Activated CD4-positive, alpha-beta T cell treated with anti-CD3 and anti-CD28 coated beads, Interleukin-2, amount 50 U/mL, for 16 hours (primary cell): ENCODE data around the gene VMP1.
"Not testable (repeated sequence)": the region's sequence is repeated elsewhere in the genome, so short reads cannot be mapped to it uniquely, and the experiment has no call there.

ENCODE experiments used
- DNase-seq: peaks from one replicate; pipeline ENCODE4 v3.0.0-alpha.2; 2020

Gene VMP1

GRCh38 chr17:59783221-59784047, 76.0 kb downstream of the VMP1 start:
- peak; percentile 65 for DNase-seq

DNA sequence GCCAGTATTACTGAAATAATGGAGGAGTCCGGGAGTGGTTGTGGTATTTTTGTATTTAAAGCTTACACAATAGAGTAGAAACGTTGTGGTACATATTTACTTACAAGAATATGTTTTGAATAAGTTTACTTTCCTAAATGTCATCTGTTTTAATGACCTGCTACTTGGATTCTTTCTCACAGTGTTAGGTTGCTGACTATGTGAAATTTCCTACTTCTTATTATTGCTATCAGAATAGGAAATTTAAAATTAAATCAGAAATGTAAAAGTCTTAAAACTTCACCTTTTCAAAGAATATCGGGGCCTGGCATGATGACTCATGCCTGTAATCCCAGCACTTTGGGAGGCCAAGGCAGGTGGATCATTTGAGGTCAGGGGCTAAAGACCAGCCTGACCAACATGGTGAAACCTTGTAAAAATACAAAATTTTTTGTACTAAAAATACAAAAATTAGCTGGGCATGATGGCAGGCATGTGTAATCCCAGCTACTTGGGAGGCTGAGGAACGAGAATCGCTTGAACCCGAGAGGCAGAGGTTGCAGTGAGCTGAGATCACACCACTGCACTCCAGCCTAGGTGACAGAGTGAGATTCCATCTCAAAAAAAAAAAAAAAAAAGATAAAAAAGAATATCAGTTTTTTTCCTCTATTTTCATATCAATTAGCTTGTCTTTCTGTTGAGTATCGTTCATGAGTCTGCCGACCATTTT, 77.8 kb downstream of the VMP1 start:
- peak; percentile 48 for DNase-seq

GRCh38 chr17:59786213-59786535, 78.7 kb downstream of the VMP1 start:
- DNase-seq: no peak

- DNase-seq: peak; percentile 98
Measured at GRCh38 chr17:59786536-59787319, 79.3 kb downstream of the VMP1 start.

DNA sequence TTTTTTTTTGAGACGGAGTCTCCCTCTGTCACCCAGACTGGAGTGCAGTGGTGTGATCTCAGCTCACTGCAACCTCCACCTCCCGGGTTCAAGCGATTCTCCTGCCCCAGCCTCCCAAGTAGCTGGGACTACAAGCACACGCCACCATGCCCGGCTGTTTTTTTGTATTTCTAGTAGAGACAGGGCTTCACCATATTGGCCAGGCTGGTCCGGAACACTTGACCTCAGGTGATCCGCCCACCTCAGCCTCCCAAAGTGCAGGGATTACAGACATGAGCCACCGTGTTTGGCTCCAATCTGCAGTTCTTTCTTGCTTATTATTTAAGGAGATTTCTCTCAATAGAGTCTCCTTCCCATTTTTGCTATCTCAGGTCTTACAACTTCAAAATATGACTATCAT, 82.4 kb downstream of the VMP1 start:
- not testable (repeated sequence) for DNase-seq

- DNase-seq: not testable (repeated sequence)
Measured at GRCh38 chr17:59790418-59790817, 83.0 kb downstream of the VMP1 start.

DNA sequence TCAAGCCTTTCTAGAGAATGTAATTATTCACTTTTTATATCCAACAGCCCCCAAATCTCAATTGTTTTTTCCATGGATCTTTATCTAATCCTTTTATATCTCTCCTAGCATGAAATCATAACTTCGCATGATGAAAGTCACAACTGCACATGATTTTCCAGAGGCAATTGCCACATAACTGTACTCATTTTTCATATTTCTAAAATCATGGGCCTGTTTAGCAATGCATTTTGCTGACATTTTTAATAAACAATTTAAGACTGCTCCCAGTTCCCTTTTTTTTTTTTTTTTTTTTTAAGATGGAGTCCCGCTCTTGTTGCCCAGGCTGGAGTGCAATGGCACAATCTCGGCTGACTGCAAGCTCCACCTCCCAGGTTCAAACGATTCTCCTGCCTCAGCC, 83.5 kb downstream of the VMP1 start:
- DNase-seq: no peak

GRCh38 chr17:59791603-59792457, 84.4 kb downstream of the VMP1 start:
- DNase-seq: no peak

- DNase-seq: not testable (repeated sequence)
Measured at GRCh38 chr17:59792458-59792823, 85.0 kb downstream of the VMP1 start.

DNA sequence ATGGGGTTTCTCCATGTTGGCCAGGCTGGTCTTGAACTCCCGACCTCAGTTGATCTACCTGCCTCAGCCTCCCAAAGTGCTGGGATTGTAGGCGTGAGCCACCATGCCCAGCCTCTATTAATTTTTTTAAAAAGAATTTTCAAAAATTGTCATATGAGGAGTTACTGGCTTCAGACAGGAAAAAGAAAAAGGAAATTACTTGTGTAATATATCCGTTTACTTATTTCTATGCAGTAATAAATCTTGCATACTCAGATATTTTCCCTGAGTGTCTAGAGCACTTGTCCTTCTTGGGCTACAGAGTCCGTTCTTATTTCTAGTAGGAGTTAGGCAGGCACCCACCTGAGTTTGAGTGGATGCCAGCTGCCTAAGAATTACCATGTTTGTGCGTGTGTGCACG, 85.8 kb downstream of the VMP1 start:
- no peak for DNase-seq

DNA sequence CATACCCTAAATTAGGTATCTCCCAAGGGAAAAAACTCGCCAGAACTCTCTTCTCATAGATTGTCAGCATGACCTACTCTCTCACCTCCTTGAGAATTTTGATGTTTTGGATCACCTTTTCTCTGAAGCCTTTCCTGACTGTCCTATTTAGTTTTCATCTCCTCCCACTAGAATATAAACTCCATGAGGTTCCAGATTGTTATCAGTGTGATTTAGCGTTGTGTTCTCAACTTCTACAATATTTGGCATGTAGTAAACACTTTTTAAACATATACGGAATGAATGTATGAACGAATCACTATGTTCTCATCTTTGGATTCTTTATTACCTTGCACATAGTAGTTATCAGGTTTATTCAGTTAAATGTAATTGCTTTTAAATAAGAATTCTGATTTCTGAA, 88.7 kb downstream of the VMP1 start:
- DNase-seq: no peak

- DNase-seq: no peak
Measured at GRCh38 chr17:59796785-59797205, 89.3 kb downstream of the VMP1 start.

GRCh38 chr17:59798111-59798510, 90.7 kb downstream of the VMP1 start:
- no peak for DNase-seq

- DNase-seq: peak; percentile 41
Measured at GRCh38 chr17:59800530-59800942, 93.1 kb downstream of the VMP1 start.

- no peak for DNase-seq
Measured at GRCh38 chr17:59802160-59802559, 94.7 kb downstream of the VMP1 start.

DNA sequence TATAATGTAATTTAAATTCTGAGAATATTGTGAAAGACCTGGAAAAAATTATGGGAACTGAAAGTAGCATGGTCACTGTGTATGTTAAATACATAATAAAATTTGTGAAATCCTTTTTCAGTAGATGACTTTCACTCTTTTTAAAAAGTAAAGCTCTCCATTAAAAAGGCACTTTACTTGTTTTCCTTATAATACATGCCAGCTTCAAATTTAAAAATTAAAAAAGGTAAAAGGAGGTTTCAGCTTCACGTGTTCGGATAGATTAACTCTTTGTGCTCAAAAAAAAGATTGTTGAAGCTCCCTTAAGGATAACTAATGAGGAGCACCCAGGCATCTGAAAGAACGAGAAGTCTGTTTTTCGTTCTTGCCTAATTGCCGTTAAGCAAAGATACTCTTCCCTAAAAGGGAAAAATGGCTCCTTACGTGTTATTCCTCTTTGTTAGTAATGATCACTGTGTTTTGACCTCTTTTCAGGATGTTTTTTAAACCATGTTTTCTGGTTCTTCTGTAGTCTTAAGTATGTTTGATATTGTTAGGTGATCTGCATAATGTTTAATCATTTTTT, 97.5 kb downstream of the VMP1 start:
- no peak for DNase-seq

DNA sequence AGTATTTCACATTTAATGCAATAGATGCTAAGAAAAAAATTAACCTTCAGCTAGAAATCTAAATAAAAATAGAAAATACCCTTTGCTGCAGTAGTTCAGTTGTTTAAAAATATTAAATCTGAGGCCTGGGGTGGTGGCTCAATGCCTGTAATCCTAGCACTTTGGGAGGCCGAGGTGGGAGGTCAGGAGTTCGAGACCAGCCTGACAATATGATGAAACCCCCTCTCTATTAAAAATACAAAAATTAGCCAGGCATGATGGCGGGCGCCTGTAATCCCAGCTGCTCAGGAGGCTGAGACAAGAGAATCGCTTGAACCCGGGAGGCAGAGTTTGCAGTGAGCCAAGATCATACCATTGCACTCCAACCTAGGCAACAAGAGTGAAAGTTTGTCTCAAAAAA, 98.9 kb downstream of the VMP1 start:
- DNase-seq: not testable (repeated sequence)

DNA sequence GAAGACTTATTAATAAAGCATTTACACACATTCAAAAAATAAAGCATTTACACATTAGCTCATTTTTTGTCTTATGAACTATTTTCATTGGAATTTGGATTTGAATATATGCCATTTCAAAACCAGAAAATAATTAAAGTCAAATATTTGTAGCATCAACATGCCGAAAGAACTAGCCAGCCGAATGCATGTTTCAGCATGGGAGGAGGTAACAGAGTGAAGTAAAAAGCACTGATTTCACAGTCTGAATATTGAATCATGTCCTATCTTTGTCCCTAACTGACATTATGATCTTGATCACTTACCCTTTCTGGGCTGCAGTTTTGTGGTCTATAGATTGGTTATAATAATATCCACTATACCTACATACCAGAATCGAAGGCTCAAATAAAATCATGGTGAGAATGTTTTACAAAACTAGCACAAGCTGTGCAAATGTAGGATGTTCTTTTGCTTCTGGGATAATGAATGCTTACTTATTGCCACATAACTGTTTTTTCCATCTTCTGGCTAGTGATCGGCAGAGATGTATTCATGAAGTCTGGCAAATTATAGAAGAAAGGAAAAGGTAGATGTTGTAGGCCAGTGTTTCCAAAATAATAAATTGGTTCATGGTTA, 100.5 kb downstream of the VMP1 start:
- no peak for DNase-seq

DNA sequence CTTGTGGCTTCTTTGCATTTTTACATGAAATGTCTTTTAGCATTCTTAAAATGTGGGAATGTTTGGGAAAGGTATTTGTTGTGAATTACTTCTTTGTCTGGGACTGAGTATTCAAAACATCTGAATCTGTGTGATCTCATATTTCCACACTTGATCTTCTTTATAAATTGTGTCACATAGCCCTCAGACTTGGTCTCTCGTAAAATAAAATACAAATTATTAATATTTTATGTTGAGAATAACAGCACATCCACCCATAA, 103.4 kb downstream of the VMP1 start:
- DNase-seq: no peak

- no peak for DNase-seq
Measured at GRCh38 chr17:59811209-59811608, 103.8 kb downstream of the VMP1 start.

DNA sequence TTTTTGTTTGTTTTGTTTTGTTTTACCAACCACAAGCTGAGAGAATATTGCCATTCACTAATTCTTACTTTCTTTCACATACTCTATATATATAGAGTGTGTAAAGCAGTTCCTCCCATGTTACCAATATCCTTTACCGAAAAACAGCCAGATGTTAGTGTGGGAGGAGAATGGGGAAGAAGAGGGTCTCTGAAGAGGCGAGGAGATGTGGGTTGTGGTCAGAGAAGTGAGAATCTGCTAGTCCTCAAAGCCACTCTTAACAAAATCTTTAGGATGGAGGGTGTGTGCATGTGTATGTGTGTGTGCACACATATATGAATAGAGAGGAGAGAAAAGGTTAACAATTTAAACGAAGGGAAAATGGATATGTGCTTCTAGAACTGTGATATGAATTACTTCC, 104.7 kb downstream of the VMP1 start:
- DNase-seq: no peak

DNA sequence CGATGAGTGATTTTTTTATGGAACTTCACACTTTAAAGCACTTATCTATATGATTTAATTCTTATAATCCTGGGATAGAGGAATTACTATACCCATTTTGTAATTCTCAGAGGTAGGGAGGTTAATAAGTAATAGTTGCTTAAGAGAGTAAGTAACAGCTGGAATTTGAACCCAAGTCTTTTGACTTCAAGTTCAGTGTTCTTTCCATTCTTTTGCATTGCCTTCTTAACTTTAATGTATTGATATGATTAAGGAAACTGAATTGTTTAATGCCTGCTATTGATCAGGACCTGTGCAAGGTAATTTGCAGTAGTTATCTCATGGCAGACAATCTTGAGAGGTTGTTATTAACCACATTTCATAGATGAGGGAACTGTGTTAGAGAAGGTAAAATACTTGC, 106.8 kb downstream of the VMP1 start:
- no peak for DNase-seq
